GM19467 (cell line): ENCODE results near the gene TRAF4.

Experiments used
- ATAC-seq: cut with Tn5 transposase; IDR thresholded peaks from one replicate; pipeline ENCODE4 v1.9.1; 2021; ENCODE audit warnings: mild to moderate bottlenecking, moderate library complexity; ENCODE audit not compliant: unreplicated experiment

TRAF4 gene

GRCh38 chr17:28743243-28744103 lies at the start of gene TRAF4:
Gene TRAF4 (plus strand): TSS chr17:28744011. CDS start chr17:28744113, 102 bp downstream.
- peak; percentile 52 for ATAC-seq

DNA sequence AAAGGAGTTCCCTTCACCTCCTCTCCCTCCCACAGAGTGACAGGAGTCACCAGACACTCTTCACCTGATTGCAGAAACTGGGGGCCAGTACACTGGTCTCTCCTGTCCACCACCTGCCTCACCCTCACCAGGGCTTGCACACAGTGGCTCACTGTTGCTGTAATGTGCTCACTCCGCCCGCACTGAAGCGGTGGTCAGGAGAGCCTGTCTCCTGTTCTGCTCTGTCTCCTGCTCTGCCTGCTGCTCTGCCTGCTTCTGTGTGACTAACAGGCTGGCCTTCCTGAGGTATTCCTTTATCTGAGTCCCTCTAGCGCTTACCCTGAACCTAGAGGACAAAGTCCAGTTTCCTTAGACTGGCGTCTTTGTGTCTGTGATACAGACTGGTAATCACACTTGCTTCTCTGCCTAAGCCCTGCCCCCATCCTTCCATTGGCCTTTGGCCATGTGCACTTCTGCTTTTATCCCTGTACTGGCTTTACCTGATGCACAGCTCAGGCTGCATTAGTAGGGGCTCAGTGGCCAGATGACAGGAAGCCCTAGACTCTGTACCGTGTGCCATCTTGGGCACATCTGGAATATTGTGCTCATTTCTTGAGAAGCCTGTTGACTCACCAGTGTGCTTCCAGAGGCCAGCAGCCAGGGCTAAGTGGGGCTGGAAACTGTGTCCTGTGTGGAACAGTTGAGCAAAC lies 45.4 kb upstream of the TRAF4 start:
- no peak for ATAC-seq

- no peak for ATAC-seq
Observed at GRCh38 chr17:28700278-28700677, 43.5 kb upstream of the TRAF4 start.

GRCh38 chr17:28700830-28701492 lies 42.9 kb upstream of the TRAF4 start:
- ATAC-seq, result no peak

GRCh38 chr17:28702026-28702751 lies 41.6 kb upstream of the TRAF4 start:
- ATAC-seq, result no peak

DNA sequence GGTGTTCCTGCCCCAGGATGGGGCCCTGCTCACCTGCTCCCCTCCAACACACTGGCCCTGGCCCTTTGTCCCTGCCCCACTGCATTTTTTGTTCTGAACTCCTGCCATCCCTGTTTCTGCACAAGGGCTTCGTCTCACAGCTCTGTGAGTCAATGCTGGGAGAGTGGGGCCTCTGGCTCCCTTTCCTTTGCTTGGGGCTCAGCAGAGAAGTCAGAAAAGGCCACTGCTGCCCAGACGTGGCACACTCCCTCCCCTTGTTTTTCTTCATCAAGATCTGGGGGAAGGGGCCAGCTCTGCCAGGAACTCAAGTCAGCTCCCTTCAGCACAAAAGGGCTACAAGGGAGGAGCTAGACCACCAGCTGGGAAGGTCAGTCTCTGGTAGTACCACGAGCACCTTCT lies 41.1 kb upstream of the TRAF4 start:
- ATAC-seq, result no peak

GRCh38 chr17:28703552-28704218 lies 40.1 kb upstream of the TRAF4 start:
- no peak for ATAC-seq

GRCh38 chr17:28704219-28704858 lies 39.5 kb upstream of the TRAF4 start:
- no peak for ATAC-seq

GRCh38 chr17:28705074-28705659 lies 38.6 kb upstream of the TRAF4 start:
- ATAC-seq, result no peak

DNA sequence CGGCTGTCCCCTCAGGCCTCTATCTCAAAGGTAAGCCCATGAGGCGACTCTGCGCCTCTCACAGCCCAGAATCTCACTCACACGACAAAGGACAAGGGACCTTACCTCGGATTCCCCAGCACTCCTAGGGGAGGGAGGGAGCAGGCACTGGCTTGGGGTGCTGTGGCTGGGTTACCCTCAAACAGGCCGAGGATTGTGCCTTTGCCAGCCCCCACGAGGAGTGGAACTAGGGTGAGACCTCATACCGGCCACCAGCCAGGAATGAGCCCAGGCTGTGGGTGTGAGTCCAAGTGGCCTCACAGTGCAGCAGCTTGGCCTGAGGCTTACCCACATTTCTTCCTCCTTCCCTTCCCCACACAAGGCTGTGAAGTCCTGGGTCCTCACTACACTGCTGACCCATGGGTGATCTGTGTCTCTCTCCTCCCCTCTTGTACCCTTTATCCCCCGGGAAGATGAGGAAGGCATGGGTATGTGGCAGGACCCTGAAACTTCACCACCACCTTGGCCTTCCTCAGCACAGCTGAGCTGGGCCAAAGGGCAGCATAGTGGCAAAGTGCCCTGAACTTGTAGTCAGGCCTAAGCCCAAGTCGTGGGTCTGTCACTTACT lies 38.0 kb upstream of the TRAF4 start:
- no peak for ATAC-seq

DNA sequence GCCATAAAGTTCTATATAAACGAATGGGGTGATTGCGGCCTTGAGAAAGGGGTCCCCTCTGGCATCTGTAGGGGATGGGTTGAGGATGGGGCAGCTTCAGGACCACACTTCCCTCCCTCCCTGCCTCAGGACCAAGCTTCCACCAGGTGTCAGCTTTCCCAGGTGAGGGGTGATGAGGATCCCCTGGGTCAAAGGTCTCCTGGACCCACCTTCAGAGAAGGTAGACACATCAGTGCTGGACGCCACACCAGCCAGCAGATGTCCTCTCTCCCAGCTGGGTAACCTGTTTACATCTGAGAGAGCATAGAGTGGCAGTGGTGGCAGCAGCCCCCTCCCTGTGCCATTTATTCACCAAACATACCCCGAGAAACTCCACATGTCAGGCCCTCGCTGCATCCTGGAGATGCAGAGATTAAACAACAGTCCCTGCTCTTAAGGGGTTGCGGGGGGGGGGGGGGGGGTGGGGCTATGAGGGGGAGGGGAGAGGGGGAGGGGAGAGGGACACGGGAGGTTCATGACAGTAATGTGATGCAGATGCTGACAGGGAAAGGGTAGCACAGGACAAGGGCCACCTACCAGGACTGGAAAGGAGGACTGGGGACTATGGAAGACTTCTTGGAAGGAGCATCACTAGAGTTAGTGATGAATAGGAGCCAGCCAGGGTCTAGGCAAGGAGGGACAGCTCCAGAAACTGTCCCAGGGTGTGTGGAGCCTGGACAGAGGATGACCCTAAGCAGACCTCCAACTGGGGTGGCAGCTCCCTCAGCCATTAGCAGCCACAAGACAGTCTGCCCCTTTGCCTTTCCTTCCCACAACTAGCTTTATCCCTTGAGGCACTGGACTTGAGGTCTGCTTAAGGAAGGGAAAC lies 37.1 kb upstream of the TRAF4 start:
- ATAC-seq, result no peak

GRCh38 chr17:28707339-28707720 lies 36.5 kb upstream of the TRAF4 start:
- no peak for ATAC-seq

GRCh38 chr17:28710861-28711722 lies 32.7 kb upstream of the TRAF4 start:
- peak; percentile 68 for ATAC-seq

GRCh38 chr17:28711723-28712031 lies 32.1 kb upstream of the TRAF4 start, which contains the start of gene PROCA1:
Gene PROCA1 (minus strand): TSS chr17:28711888. CDS start chr17:28711660, 228 bp downstream.
- ATAC-seq, result peak; percentile 8

GRCh38 chr17:28712032-28712704 lies 31.6 kb upstream of the TRAF4 start:
- peak; percentile 36 for ATAC-seq

GRCh38 chr17:28712705-28713415 lies 31.0 kb upstream of the TRAF4 start:
- no peak for ATAC-seq
